Keratinocyte (primary cell): ENCODE data around the gene PRR5. TPM values are rescaled to one million over a fixed set of nuclear protein-coding genes. Genes with fewer than 3 reads are reported as not detected.

Source experiments
- DNase-seq: peaks from one replicate; pipeline ENCODE4 v3.0.0-alpha.2; 2011; ENCODE audit warnings: low read depth, missing footprints, low spot score
- FAIRE-seq: peaks from 2 replicates; lab custom pipeline; 2011; peaks lifted over from hg19 to GRCh38; lab: Jason Lieb, UNC
- H2AFZ ChIP-seq: 2 replicates; pipeline ENCODE4 v1.6.0; 2012; ENCODE audit warnings: low read length, control low read depth, inconsistent platforms; ENCODE audit not compliant: control insufficient read depth
- H3K27ac ChIP-seq: 2 replicates; pipeline ENCODE4 v1.5.1; 2011; ENCODE audit warnings: low read length; ENCODE audit not compliant: control insufficient read depth, insufficient read depth
- H3K27me3 ChIP-seq: 3 replicates; pipeline ENCODE4 v1.6.0; 2011; ENCODE audit warnings: low read length; ENCODE audit not compliant: control insufficient read depth, insufficient read depth; ENCODE audit errors: extremely low read depth
- H3K36me3 ChIP-seq, 2 experiments: 2 replicates in 1 of 2; 3 replicates in 1 of 2; pipeline ENCODE4 v1.5.1; 2011; ENCODE audit warnings: low read length in 2 of 2, mild to moderate bottlenecking in 1 of 2; ENCODE audit not compliant: control insufficient read depth in 2 of 2, insufficient read depth in 2 of 2; ENCODE audit errors: extremely low read depth in 1 of 2
- H3K4me1 ChIP-seq: 3 replicates; pipeline ENCODE4 v1.5.1; 2011; ENCODE audit warnings: low read length; ENCODE audit not compliant: control insufficient read depth, insufficient read depth; ENCODE audit errors: extremely low read depth
- H3K4me2 ChIP-seq: 3 replicates; pipeline ENCODE4 v1.6.0; 2011; ENCODE audit warnings: low read depth, low read length; ENCODE audit not compliant: control insufficient read depth, insufficient read depth; ENCODE audit errors: extremely low read depth
- H3K4me3 ChIP-seq, 3 experiments: fragments of 200-600 bp in 1 of 3; sonication (generic) in 1 of 3; 2 replicates in 2 of 3; 3 replicates in 1 of 3; pipeline ENCODE4 v1.5.1; 2011 to 2016; ENCODE audit warnings: low read length in 3 of 3, mild to moderate bottlenecking in 3 of 3, control low read depth in 2 of 3, inconsistent platforms in 1 of 3, low read depth in 1 of 3, mixed read lengths in 1 of 3, mixed run types in 1 of 3, moderate library complexity in 1 of 3; ENCODE audit not compliant: control insufficient read depth in 2 of 3, insufficient read depth in 2 of 3; ENCODE audit errors: extremely low read depth in 1 of 3
- H3K79me2 ChIP-seq: 2 replicates; pipeline ENCODE4 v1.6.0; 2012; ENCODE audit warnings: low read length; ENCODE audit not compliant: control insufficient read depth, insufficient read depth
- H3K9ac ChIP-seq: 3 replicates; pipeline ENCODE4 v1.6.0; 2011; ENCODE audit warnings: low read length; ENCODE audit not compliant: control insufficient read depth, insufficient read depth; ENCODE audit errors: extremely low read depth
- H3K9me1 ChIP-seq: 3 replicates; pipeline ENCODE4 v1.6.0; 2011; ENCODE audit warnings: low read length; ENCODE audit not compliant: control insufficient read depth, insufficient read depth; ENCODE audit errors: extremely low read depth
- H3K9me3 ChIP-seq: 2 replicates; pipeline ENCODE4 v1.5.1; 2012; ENCODE audit warnings: low read depth, low read length; ENCODE audit not compliant: control insufficient read depth
- H4K20me1 ChIP-seq: 3 replicates; pipeline ENCODE4 v1.6.0; 2011; ENCODE audit warnings: low read length; ENCODE audit not compliant: control insufficient read depth, insufficient read depth; ENCODE audit errors: extremely low read depth
- CTCF ChIP-seq, 3 experiments: IDR thresholded peaks in 1 of 3; conservative IDR thresholded peaks in 1 of 3; optimal IDR thresholded peaks in 1 of 3; 2 replicates in 2 of 3; 3 replicates in 1 of 3; pipeline versions ENCODE3 to v1.5.1; 2011; ENCODE audit warnings: low read length in 3 of 3, mild to moderate bottlenecking in 3 of 3, moderate library complexity in 2 of 3, control low read depth in 1 of 3, inconsistent platforms in 1 of 3; ENCODE audit not compliant: insufficient read depth in 2 of 3; ENCODE audit errors: extremely low read depth in 1 of 3
- EZH2 ChIP-seq: IDR thresholded peaks from one replicate; pipeline ENCODE4 v1.6.1; 2012; ENCODE audit warnings: inconsistent platforms, mild to moderate bottlenecking, low read length, moderate library complexity
- dilution Hi-C: fragments of 300-500 bp; cut with MboI; formaldehyde crosslinking; loops from one replicate; pipeline ENCODE4 v1.7.0; 2020; ENCODE audit warnings: low sequenced_read_pairs; ENCODE audit not compliant: extremely low pct_ligation_motif_present
- polyA plus RNA-seq, 5 experiments: library from polyadenylated mRNA; depleted of rRNA in 3 of 5; stranded (reverse) in 3 of 5; stranded (forward) in 1 of 5; unstranded in 1 of 5; fragments of >200 nt; gene quantifications; 1 replicate in 1 of 5; 2 replicates in 3 of 5; 3 replicates in 1 of 5; pipeline versions ENCODE4 v1.2.1 to v1.2.3, GENCODE V29; 2011 to 2012; ENCODE audit warnings: missing spikeins in 2 of 5, low read depth in 1 of 5, low replicate concordance in 1 of 5

Gene PRR5
- polyA plus RNA-seq, 1 donor (not counting 4 experiments of a cell fraction or from before 2014, with no cell fraction given): 9.1 TPM

- dilution Hi-C loops: no loop called here
- Histone ChIP-seq H3K9me3 (no peaks in the 10 kb centered on the region), H3K36me3 (peaks cover 3 to 11% of the 10 kb centered on the region in 2 experiments), H3K79me2 (peaks cover 3% of the 10 kb centered on the region), H3K9me1 (no peaks in the 10 kb centered on the region), H4K20me1 (no peaks in the 10 kb centered on the region), H2AFZ (no peak overlapping the region), H3K27me3 (no peaks in the 10 kb centered on the region), H3K4me3 (no peak overlapping the region), H3K9ac (no peak overlapping the region), H3K4me1 (no peaks in the 10 kb centered on the region), H3K27ac (no peak overlapping the region), H3K4me2 (no peak overlapping the region)
- no peak for FAIRE-seq
- no peak for DNase-seq
- TF ChIP-seq CTCF (optimal IDR thresholded peaks at IDR 0.05 in 1 of 3, IDR thresholded peaks at IDR 0.05 in 1 of 3, conservative IDR thresholded peaks at IDR 0.05 in 1 of 3; ENCODE audit: extremely low read depth in 1 of 3, insufficient read depth in 2 of 3, low read length in 3 of 3) (no peak), EZH2 (no peak)
These were observed 81.6 kb downstream of the PRR5 start for GRCh38 chr22:44783581-44783980.

GRCh38 chr22:44786136-44786535 lies 84.1 kb downstream of the PRR5 start:
- Histone ChIP-seq H3K36me3 (peaks cover 3 to 12% of the 10 kb centered on the region in 2 experiments), H3K9ac (no peak overlapping the region), H3K9me3 (no peaks in the 10 kb centered on the region), H3K9me1 (no peaks in the 10 kb centered on the region), H3K4me2 (no peak overlapping the region), H3K79me2 (peaks cover 3% of the 10 kb centered on the region), H4K20me1 (no peaks in the 10 kb centered on the region), H3K27ac (no peak overlapping the region), H3K4me3 (no peak overlapping the region), H3K4me1 (no peaks in the 10 kb centered on the region), H3K27me3 (no peaks in the 10 kb centered on the region), H2AFZ (no peak overlapping the region)
- DNase-seq (no peak), FAIRE-seq (no peak)
- TF ChIP-seq EZH2: no peak
- TF ChIP-seq CTCF (optimal IDR thresholded peaks at IDR 0.05 in 1 of 3, IDR thresholded peaks at IDR 0.05 in 1 of 3, conservative IDR thresholded peaks at IDR 0.05 in 1 of 3; ENCODE audit: extremely low read depth in 1 of 3, insufficient read depth in 2 of 3, low read length in 3 of 3): no peak
- dilution Hi-C loops: no loop called here
